Mammary epithelial cell (primary cell): ENCODE results near the gene MPIG6B.

Source experiments
- CTCF ChIP-seq, 2 donors: IDR thresholded peaks in 1 of 2; conservative IDR thresholded peaks in 1 of 2; 2 replicates each; pipeline ENCODE4 v1.5.1; 2011 to 2012; ENCODE audit warnings: inconsistent platforms in 2 of 2, low read length in 2 of 2, mild to moderate bottlenecking in 2 of 2, control low read depth in 1 of 2, low read depth in 1 of 2; ENCODE audit not compliant: insufficient read depth in 1 of 2; ENCODE audit errors: extremely low read depth in 1 of 2
- EZH2 ChIP-seq: IDR thresholded peaks from 2 replicates; pipeline ENCODE4 v1.6.1; 2012; ENCODE audit warnings: low read length, inconsistent platforms, borderline replicate concordance

GRCh38 chr6:31681135-31681671 is 42.0 kb upstream of the MPIG6B start:
- TF ChIP-seq CTCF (conservative IDR thresholded peaks at IDR 0.05 in 1 of 2, IDR thresholded peaks at IDR 0.05 in 1 of 2; ENCODE audit: extremely low read depth in 1 of 2, insufficient read depth in 1 of 2, low read depth in 1 of 2, low read length in 2 of 2) (peak in 1 of 2 donors; percentile 29), EZH2 (no peak)
